ENCODE results near the gene GATA1.
A peak's percentile ranks its signal among the peaks of the same experiment; 100 is the strongest.
"Not testable (repeated sequence)": the region's sequence is repeated elsewhere in the genome, so short reads cannot be mapped to it uniquely, and the experiment has no call there.

The GATA1 gene

GRCh38 chrX:48801280-48802088 lies 15.1 kb downstream of the GATA1 start, which contains the start of gene HDAC6:
HDAC6 (plus strand) TSS chrX:48802067; CDS start chrX:48802693, 626 bp downstream.
- in situ Hi-C loops (cut with HindIII; ENCODE audit: low pct_ligation_motif_present, low pct_unique_long_range_greater_than_20kb, low sequenced_read_pairs), result no loop called here
- DNase-seq, result peak; percentile 93

GRCh38 chrX:48802089-48802904 lies 15.9 kb downstream of the GATA1 start:
- peak; percentile 80 for DNase-seq
- in situ Hi-C loops (cut with HindIII; ENCODE audit: low pct_ligation_motif_present, low pct_unique_long_range_greater_than_20kb, low sequenced_read_pairs), result no loop called here

GRCh38 chrX:48802905-48803200 lies 16.5 kb downstream of the GATA1 start:
- peak; percentile 10 for DNase-seq
- in situ Hi-C loops (cut with HindIII; ENCODE audit: low pct_ligation_motif_present, low pct_unique_long_range_greater_than_20kb, low sequenced_read_pairs), result no loop called here

GRCh38 chrX:48806081-48806480 lies 19.7 kb downstream of the GATA1 start:
- DNase-seq, result no peak

GRCh38 chrX:48813644-48814043 lies 27.3 kb downstream of the GATA1 start:
- no peak for DNase-seq
- in situ Hi-C loops (cut with HindIII; ENCODE audit: low pct_ligation_motif_present, low pct_unique_long_range_greater_than_20kb, low sequenced_read_pairs), result no loop called here

More at GRCh38 chrX:48806081-48806480, 19.7 kb downstream of the GATA1 start:
- in situ Hi-C loops (cut with HindIII; ENCODE audit: low pct_ligation_motif_present, low pct_unique_long_range_greater_than_20kb, low sequenced_read_pairs), result no loop called here

GRCh38 chrX:48814722-48815121 lies 28.3 kb downstream of the GATA1 start:
- no peak for DNase-seq
- in situ Hi-C loops (cut with HindIII; ENCODE audit: low pct_ligation_motif_present, low pct_unique_long_range_greater_than_20kb, low sequenced_read_pairs), result no loop called here

- no peak for DNase-seq
- in situ Hi-C loops (cut with HindIII; ENCODE audit: low pct_ligation_motif_present, low pct_unique_long_range_greater_than_20kb, low sequenced_read_pairs), result no loop called here
These were observed 28.9 kb downstream of the GATA1 start for GRCh38 chrX:48815266-48815665.

GRCh38 chrX:48816014-48816810 lies 29.8 kb downstream of the GATA1 start:
- in situ Hi-C loops (cut with HindIII; ENCODE audit: low pct_ligation_motif_present, low pct_unique_long_range_greater_than_20kb, low sequenced_read_pairs), result no loop called here
- DNase-seq, result no peak

GRCh38 chrX:48818098-48818497 lies 31.7 kb downstream of the GATA1 start:
- in situ Hi-C loops (cut with HindIII; ENCODE audit: low pct_ligation_motif_present, low pct_unique_long_range_greater_than_20kb, low sequenced_read_pairs), result no loop called here
- DNase-seq, result no peak

- DNase-seq, result no peak
- in situ Hi-C loops (cut with HindIII; ENCODE audit: low pct_ligation_motif_present, low pct_unique_long_range_greater_than_20kb, low sequenced_read_pairs), result no loop called here
These were observed 32.5 kb downstream of the GATA1 start for GRCh38 chrX:48818866-48819265.

- in situ Hi-C loops (cut with HindIII; ENCODE audit: low pct_ligation_motif_present, low pct_unique_long_range_greater_than_20kb, low sequenced_read_pairs); DNase-seq: not testable (repeated sequence)
These were observed 33.0 kb downstream of the GATA1 start for GRCh38 chrX:48819394-48819793.

GRCh38 chrX:48823053-48823452 lies 36.7 kb downstream of the GATA1 start:
- no peak for DNase-seq
- in situ Hi-C loops (cut with HindIII; ENCODE audit: low pct_ligation_motif_present, low pct_unique_long_range_greater_than_20kb, low sequenced_read_pairs), result no loop called here

- no peak for DNase-seq
- in situ Hi-C loops (cut with HindIII; ENCODE audit: low pct_ligation_motif_present, low pct_unique_long_range_greater_than_20kb, low sequenced_read_pairs), result no loop called here
These were observed 37.7 kb downstream of the GATA1 start for GRCh38 chrX:48824066-48824465.

- in situ Hi-C loops (cut with HindIII; ENCODE audit: low pct_ligation_motif_present, low pct_unique_long_range_greater_than_20kb, low sequenced_read_pairs), result no loop called here
- no peak for DNase-seq
These were observed 39.9 kb downstream of the GATA1 start, which contains the start of gene ERAS for GRCh38 chrX:48826135-48826875. ERAS (plus strand) TSS chrX:48826513; CDS start chrX:48829124, 2,611 bp downstream.

GRCh38 chrX:48826876-48827653 lies 40.7 kb downstream of the GATA1 start:
- in situ Hi-C loops (cut with HindIII; ENCODE audit: low pct_ligation_motif_present, low pct_unique_long_range_greater_than_20kb, low sequenced_read_pairs), result no loop called here
- no peak for DNase-seq

GRCh38 chrX:48827654-48827968 lies 41.2 kb downstream of the GATA1 start:
- in situ Hi-C loops (cut with HindIII; ENCODE audit: low pct_ligation_motif_present, low pct_unique_long_range_greater_than_20kb, low sequenced_read_pairs), result no loop called here

GRCh38 chrX:48829016-48829735 lies 42.8 kb downstream of the GATA1 start:
- in situ Hi-C loops (cut with HindIII; ENCODE audit: low pct_ligation_motif_present, low pct_unique_long_range_greater_than_20kb, low sequenced_read_pairs), result no loop called here
- DNase-seq, result no peak

More at GRCh38 chrX:48827654-48827968, 41.2 kb downstream of the GATA1 start:
- DNase-seq, result no peak
